ENCODE data around the gene PPAN. TPM values are rescaled to one million over a fixed set of nuclear protein-coding genes. Genes with fewer than 3 reads are reported as not detected.

Gene PPAN
- total and polyA plus RNA-seq, 2 experiments from 2014 or later, result 15.0 to 26.0 TPM

GRCh38 chr19:10110076-10110971 lies 4.2 kb downstream of the PPAN start:
- no peak for DNase-seq (ENCODE audit: low spot score)
- Histone ChIP-seq H3K27ac (no peak overlapping the region), H3K27me3 (no peaks in the 10 kb centered on the region), H3K9me3 (ENCODE audit: low read depth) (no peaks in the 10 kb centered on the region), H4K20me1 (ENCODE audit: insufficient read depth, poor library complexity, severe bottlenecking) (no peaks in the 10 kb centered on the region), H2AFZ (no peak overlapping the region), H3K9me2 (replicated peaks; ENCODE audit: insufficient read depth) (no peaks in the 10 kb centered on the region), H3K4me3 (no peak overlapping the region), H3K4me1 (ENCODE audit: insufficient read depth) (peaks cover 7% of the 10 kb centered on the region), H3K36me3 (replicated peaks; ENCODE audit: insufficient read depth, low read depth) (no peaks in the 10 kb centered on the region), H3K79me2 (peaks cover 21% of the 10 kb centered on the region), H3K4me2 (no peak overlapping the region)
- no peak for TF ChIP-seq CTCF (IDR thresholded peaks at IDR 0.05; ENCODE audit: poor library complexity)
- no peak for TF ChIP-seq EZH2phosphoT487 (IDR thresholded peaks at IDR 0.05; ENCODE audit: low read depth, severe bottlenecking, unreplicated experiment)
- no peak for TF ChIP-seq EZH2 (IDR thresholded peaks at IDR 0.05; ENCODE audit: borderline replicate concordance)
- WGBS (ENCODE audit: low lambda C conversion rate, missing lambda C conversion rate), result 96% methylated on average over 41 of the region's 44 CpGs

- Histone ChIP-seq H3K4me3 (no peak overlapping the region), H3K79me2 (peaks cover 21% of the 10 kb centered on the region), H3K27me3 (no peaks in the 10 kb centered on the region), H3K9me2 (replicated peaks; ENCODE audit: insufficient read depth) (no peaks in the 10 kb centered on the region), H3K4me2 (no peak overlapping the region), H2AFZ (no peak overlapping the region), H3K27ac (no peak overlapping the region), H3K4me1 (ENCODE audit: insufficient read depth) (peaks cover 7% of the 10 kb centered on the region), H4K20me1 (ENCODE audit: insufficient read depth, poor library complexity, severe bottlenecking) (no peaks in the 10 kb centered on the region), H3K9me3 (ENCODE audit: low read depth) (no peaks in the 10 kb centered on the region), H3K36me3 (replicated peaks; ENCODE audit: insufficient read depth, low read depth) (no peaks in the 10 kb centered on the region)
- TF ChIP-seq CTCF (IDR thresholded peaks at IDR 0.05; ENCODE audit: poor library complexity), result no peak
- TF ChIP-seq EZH2 (IDR thresholded peaks at IDR 0.05; ENCODE audit: borderline replicate concordance), result no peak
- no peak for TF ChIP-seq EZH2phosphoT487 (IDR thresholded peaks at IDR 0.05; ENCODE audit: low read depth, severe bottlenecking, unreplicated experiment)
- DNase-seq (ENCODE audit: low spot score), result no peak
- WGBS (ENCODE audit: low lambda C conversion rate, missing lambda C conversion rate), result 95% methylated on average over 19 of the region's 19 CpGs
Measured at GRCh38 chr19:10110972-10111317, 4.8 kb downstream of the PPAN start.

- DNase-seq (ENCODE audit: low spot score), result no peak
- peaks cover 19% of the 10 kb centered on the region for H3K79me2 ChIP-seq
- H3K4me3 ChIP-seq, result no peak within 1 kb of the TSS
- no peaks in the 10 kb centered on the region for H3K9me2 ChIP-seq (replicated peaks; ENCODE audit: insufficient read depth)
- H4K20me1 ChIP-seq (ENCODE audit: insufficient read depth, poor library complexity, severe bottlenecking), result no peaks in the 10 kb centered on the region
- H3K27me3 ChIP-seq, result no peaks in the 10 kb centered on the region
- no peaks in the 10 kb centered on the region for H3K36me3 ChIP-seq (replicated peaks; ENCODE audit: insufficient read depth, low read depth)
- peaks cover 7% of the 10 kb centered on the region for H3K4me1 ChIP-seq (ENCODE audit: insufficient read depth)
- TF ChIP-seq EZH2 (IDR thresholded peaks at IDR 0.05; ENCODE audit: borderline replicate concordance), result no peak
- TF ChIP-seq CTCF (IDR thresholded peaks at IDR 0.05; ENCODE audit: poor library complexity), result no peak
- no peak for TF ChIP-seq EZH2phosphoT487 (IDR thresholded peaks at IDR 0.05; ENCODE audit: low read depth, severe bottlenecking, unreplicated experiment)
- WGBS (ENCODE audit: low lambda C conversion rate, missing lambda C conversion rate), result 86% methylated on average over 8 of the region's 8 CpGs
- no peak within 1 kb of the TSS for H3K27ac ChIP-seq
- H2AFZ ChIP-seq, result no peak within 1 kb of the TSS
- no peak within 1 kb of the TSS for H3K4me2 ChIP-seq
- no peaks in the 10 kb centered on the region for H3K9me3 ChIP-seq (ENCODE audit: low read depth)
Measured at GRCh38 chr19:10111405-10111811, 5.2 kb downstream of the PPAN start, which contains the start of gene P2RY11. Gene P2RY11 (plus strand): TSS chr19:10111693. CDS start chr19:10111722, 29 bp downstream.
